HG03196 (cell line): ENCODE data around the gene VAV2.
"Not testable (repeated sequence)": the region's sequence is repeated elsewhere in the genome, so short reads cannot be mapped to it uniquely, and the experiment has no call there.

Experiments used
- ATAC-seq: cut with Tn5 transposase; IDR thresholded peaks from one replicate; pipeline ENCODE4 v1.9.1; 2021; ENCODE audit not compliant: unreplicated experiment

The VAV2 gene

GRCh38 chr9:133998915-133999595 is 6.9 kb upstream of the VAV2 start:
- no peak for ATAC-seq

DNA sequence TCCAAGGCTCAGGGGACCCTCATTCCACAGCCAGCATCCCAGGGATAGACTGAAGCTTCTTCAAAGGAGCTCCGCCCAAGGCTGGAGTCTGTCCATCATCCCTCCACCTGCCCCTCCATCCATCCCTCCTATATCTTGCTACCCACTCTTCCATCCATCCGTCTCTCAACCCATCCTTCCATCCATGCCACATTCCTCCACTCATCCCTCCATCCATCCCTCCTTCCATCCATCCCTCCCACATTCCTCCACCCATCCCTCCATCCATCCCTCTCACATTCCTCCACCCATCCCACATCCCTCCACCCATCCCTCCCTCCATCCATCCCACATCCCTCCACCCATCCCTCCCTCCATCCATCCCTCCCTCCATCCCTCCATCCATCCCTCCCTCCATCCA is 5.5 kb upstream of the VAV2 start:
- no peak for ATAC-seq

DNA sequence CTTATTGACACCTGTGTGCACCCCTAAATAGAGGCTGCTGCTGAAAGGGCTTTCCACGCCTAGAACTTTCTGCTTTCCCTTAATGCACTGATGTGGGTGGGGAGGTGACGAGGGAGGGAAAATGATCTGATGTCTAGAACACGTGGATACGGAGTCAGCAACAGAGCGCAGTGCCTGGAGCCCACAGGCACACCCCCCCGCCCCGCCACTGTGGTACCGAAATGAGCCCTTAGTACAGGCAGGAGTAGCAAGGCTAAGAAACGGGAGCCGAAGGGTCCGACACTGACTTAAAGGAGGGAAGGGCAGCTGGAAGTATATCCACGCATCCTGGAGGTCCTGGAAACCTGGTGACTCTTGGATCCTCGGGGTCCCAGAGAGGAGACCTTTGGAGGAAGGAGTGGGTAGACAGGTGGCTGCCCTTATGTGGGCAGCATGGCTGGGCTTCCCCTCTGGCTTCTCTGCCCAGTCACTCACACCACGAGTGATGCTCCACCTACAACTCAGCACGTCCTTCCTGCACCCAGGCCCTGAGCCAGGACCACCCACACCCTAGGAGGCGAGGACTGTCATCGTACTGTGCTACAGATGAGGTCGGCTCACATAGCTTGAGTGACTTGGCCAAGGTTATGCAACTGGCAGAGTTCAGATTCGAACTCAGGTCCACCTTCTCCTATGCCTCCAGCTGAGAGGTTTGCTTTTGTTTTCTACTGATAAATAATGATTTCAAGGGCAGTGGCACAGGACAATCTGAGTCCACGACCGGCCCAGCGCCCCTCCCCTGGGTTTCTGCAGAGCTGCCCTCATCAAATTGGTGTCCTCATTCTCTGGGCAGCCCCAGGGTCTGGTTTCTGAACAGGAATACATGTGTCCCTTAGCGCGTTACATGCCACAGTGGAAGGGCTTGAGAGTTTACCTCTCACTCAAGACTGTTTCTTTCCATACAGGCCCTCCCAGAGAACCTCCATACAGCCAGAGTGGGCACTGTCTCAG is 4.7 kb upstream of the VAV2 start:
- ATAC-seq = no peak

- ATAC-seq = no peak
Observed at GRCh38 chr9:133995012-133995896, 3.1 kb upstream of the VAV2 start.

GRCh38 chr9:133994353-133995011 is 2.4 kb upstream of the VAV2 start:
- ATAC-seq = peak; percentile 26

- no peak for ATAC-seq
Observed at GRCh38 chr9:133993635-133994253, 1.6 kb upstream of the VAV2 start.

GRCh38 chr9:133992780-133993634 is 883 bp upstream of the VAV2 start:
- peak; percentile 31 for ATAC-seq

DNA sequence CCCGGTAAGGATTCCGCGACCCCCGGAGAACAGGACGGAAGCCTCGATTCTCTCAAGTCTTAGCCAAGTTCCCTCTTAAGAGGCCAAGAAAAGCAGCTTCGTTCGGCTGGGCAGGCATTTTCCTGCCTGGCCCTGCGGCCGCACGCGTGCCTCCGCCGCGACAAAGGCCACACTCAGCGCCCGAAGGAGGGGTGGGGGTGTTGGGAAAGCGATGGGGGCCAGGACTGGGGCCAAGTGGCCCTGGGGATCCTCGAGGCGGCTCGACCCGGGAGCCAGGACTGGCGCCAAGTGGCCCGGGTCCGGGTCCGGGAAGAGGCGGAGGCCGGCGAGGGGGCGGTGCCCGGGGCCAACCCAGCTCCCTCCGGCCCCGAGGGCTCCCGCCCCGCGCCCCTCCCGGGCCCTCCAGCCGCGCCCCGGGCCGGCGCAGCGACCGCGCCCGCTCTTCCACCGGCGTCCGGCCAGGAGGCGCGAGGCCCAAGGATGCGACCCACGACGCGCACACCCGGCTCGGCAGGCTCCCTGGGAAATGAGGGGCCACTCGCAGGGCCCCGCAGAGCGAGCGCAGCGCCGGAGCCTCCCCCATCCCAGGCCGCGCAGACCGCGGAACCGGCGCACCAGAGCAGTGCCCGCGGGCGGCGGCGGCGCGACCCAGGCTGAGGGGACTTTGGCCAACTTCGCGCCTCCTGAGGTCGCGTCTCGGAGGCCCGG is 756 bp downstream of the VAV2 start:
- peak; percentile 2 for ATAC-seq

DNA sequence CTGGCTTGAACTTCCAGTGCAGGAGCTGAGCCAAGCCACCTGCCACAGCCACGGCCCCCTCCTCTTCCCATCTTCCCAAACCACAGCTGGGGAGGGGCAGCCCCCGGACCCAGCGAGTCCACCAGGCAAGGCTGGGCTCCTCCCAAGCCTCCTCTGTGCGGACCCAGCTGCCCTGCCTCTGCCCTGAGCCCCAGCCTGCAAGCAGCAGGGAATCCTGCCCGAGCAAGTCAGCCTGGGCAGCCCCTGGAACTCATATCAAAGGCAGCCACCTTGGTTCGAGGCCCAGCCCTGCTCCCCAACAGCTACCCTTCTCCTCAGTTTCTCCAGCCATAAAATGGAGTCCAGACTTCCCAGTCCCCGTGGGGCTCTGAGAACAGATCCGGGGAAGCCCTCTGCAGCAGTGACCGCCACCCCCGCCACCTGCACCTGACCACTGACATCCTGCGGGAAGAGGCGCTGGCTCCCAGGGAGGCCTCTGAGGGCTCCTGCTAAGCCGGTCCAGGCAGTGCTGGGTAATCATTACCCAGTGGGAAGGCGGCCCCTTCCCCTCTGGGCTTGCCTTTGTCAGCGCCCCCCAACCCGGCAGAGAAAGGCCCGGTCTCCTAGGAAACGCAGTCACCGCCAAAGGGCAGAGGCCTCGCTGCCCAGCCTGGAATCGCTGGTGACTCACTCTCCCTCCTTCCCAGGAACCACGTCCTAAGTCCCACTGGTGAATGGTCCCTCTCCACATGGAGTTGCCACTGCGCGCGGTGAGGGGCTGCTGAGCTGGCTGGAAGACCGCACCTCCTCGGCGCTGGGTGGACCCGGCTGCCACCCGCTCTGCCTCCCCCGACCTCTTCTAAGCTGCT is 1.5 kb downstream of the VAV2 start:
- ATAC-seq = no peak

GRCh38 chr9:133989625-133990365 is 2.3 kb downstream of the VAV2 start:
- no peak for ATAC-seq

DNA sequence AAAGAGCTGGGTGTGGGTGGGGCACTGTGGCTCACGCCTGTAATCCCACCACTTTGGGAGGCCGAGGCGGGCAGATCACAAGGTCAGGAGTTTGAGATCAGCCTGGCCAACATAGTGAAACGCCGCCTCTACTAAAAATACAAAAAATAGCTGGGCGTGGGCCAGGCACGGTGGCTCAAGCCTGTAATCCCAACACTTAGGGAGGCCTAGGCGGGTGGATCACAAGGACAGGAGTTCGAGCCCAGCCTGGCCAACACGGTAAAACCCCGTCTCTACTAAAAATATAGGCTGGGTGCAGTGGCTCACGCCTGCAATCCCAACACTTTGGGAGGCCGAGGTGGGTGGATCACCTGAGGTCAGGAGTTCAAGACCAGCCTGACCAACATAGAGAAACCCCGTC is 3.4 kb downstream of the VAV2 start:
- ATAC-seq = not testable (repeated sequence)

- no peak for ATAC-seq
Observed at GRCh38 chr9:133987946-133988665, 4.0 kb downstream of the VAV2 start.

- no peak for ATAC-seq
Observed at GRCh38 chr9:133987446-133987788, 4.7 kb downstream of the VAV2 start.

- ATAC-seq = no peak
Observed at GRCh38 chr9:133986774-133987445, 5.2 kb downstream of the VAV2 start.

DNA sequence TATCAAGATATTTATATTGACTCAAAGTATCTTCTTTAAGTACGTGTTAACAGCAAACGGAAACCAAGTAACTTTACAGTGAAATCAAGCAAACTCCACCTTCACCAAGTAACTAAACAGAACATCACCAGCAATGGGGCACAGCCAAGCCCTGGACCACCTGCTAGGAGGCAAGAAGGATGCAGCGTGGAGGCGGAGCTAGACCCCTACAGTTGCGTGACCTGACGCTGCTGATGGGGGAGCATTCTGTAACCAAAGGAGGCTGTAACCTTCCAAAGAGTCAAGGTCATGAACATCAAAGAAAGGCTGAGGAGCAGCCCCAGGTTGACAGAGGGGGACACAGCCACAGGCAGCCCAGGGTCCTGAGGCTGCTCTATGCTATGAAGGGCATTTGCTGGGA is 6.1 kb downstream of the VAV2 start:
- no peak for ATAC-seq
